GM10266 (cell line): Measurements from ENCODE around the gene NFATC2IP.

Experiments used
- DNase-seq: peaks from one replicate; pipeline ENCODE4 v3.0.0; 2012; ENCODE audit errors: extremely low spot score
- CTCF ChIP-seq: IDR thresholded peaks from 2 replicates; pipeline ENCODE4 v1.5.1; 2012; ENCODE audit warnings: mild to moderate bottlenecking, low read depth; ENCODE audit not compliant: control insufficient read depth, insufficient read depth; ENCODE audit errors: missing control alignments

The NFATC2IP gene

DNA sequence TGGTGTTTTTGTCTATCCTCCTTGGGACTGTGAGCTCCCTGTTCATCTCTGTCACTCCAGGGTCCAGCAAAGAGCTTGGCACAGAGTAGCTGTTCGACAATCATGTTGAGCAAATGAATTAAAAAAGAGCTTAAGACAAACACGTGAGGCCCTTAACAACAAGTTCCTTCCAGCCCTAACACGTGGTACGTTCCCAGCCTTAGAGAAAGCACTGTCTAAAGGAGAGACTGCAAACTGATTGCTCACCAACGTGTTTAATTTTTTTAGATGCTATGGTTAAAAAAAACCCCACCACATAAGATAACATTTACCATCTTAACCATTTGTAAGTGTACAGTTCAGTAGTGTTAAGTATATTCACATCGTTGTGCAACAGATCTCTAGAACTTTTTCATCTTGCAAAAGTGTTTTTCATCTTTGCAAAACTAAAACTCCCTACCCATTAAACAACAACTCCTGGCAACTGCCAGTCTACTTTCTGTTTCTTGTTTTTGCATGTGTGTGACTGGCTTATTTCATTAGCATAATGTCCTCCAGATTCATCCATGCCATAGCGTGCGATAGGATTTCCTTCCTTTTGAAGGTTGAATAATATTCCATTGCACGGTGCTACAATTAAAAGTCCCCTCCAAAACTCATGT is 62.3 kb downstream of the NFATC2IP start:
- no peak for DNase-seq
- no peak for TF ChIP-seq CTCF

- no peak for DNase-seq
- TF ChIP-seq CTCF = no peak
Observed at GRCh38 chr16:29014561-29015069, 63.9 kb downstream of the NFATC2IP start.
